Measurements from ENCODE around the gene KIAA1671. TPM values are rescaled to one million over a fixed set of nuclear protein-coding genes. Genes with fewer than 3 reads are reported as not detected.

The KIAA1671 gene
- total and polyA plus RNA-seq, 2 of the 4 experiments (the other 2 are of a cell fraction): 0.02 TPM; not detected in 1

DNA sequence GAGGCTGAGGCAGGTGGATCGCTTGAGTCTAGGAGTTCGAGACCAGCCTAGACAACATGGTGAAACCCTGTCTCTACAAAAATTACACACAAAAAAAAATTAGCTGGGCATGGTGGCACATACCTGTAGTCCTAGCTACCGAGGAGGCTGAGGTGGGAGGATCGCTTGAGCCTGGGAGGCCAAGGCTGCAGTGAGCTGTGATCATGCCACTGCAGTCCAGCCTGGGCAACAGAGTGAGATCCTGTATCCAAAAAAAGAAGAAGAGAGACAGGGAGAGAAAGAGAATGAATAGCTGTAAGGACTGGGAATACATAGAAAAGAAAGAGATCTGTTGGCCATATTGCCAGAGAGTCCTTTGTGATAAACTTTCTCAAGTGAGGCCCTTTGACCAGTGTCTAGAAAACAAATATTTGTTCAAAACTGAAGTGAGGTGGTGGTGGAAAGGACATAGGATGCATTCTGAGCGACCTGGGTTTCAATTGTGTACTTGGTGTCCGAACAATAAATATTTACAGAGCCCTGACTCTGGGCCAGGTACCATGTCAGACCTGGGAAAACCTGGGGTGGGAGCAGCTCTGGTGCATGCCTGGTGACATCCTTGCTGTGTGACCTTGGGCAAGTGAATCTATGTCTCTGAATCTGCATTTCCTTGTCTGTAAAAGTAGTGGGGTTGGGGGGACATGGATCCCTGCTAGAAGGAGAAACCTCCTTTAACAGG, 157.5 kb downstream of the KIAA1671 start:
- no peaks in the 10 kb centered on the region for H3K79me1 ChIP-seq (ENCODE audit: low read depth in 1 of 2, low read length in 2 of 2)
- ChIA-PET POLR2A (ENCODE audit: unreplicated experiment) (no interaction called here), CTCF (interaction anchor here (0.6 kb wide), 2 partner anchors 335 to 469 kb away, joined by 3 to 7 read pairs; no protein-coding TSS in a partner anchor)
- H2BK15ac ChIP-seq (ENCODE audit: low read depth, low read length): no peak overlapping the region
- H3K27me3 ChIP-seq (ENCODE audit: control insufficient read depth, insufficient read depth, low read length): peaks cover 11% of the 10 kb centered on the region
- no peak overlapping the region for H3K23ac ChIP-seq (ENCODE audit: low read depth, low read length)
- no peak overlapping the region for H3K14ac ChIP-seq (replicated peaks; ENCODE audit: low read depth, low read length)
- H3K9me3 ChIP-seq (ENCODE audit: control insufficient read depth, insufficient read depth, low read length): peaks cover 2% of the 10 kb centered on the region; the same call in 1 of the 2 replicates
- H3K27ac ChIP-seq (ENCODE audit: insufficient read depth, low read length): no peak overlapping the region
- no peak overlapping the region for H3K56ac ChIP-seq (ENCODE audit: extremely low read depth, insufficient read depth, low read length)
- H3K18ac ChIP-seq (ENCODE audit: low read depth, low read length): no peak overlapping the region
- H2BK5ac ChIP-seq (ENCODE audit: low read depth, low read length, poor library complexity, severe bottlenecking): no peak overlapping the region
- dilution Hi-C loops (cut with HindIII; ENCODE audit: low sequenced_read_pairs, unreplicated experiment) (no loop called here), in situ Hi-C loops (cut with MboI; ENCODE audit: low sequenced_read_pairs) (no loop called here), intact Hi-C loops (cut with micrococcal nuclease) (no loop called here)
- H4K20me1 ChIP-seq (ENCODE audit: insufficient read depth, low read length): no peaks in the 10 kb centered on the region
- H3K4me2 ChIP-seq (ENCODE audit: low read depth, low read length): no peak overlapping the region
- H3K9ac ChIP-seq (ENCODE audit: low read depth, low read length): no peak overlapping the region
- H2BK20ac ChIP-seq (ENCODE audit: low read depth, low read length): no peak overlapping the region
- BruUV-seq (replicated peaks): no TSS peak
- H3K4ac ChIP-seq (ENCODE audit: low read depth, low read length): no peak overlapping the region
- no peak for TF ChIP-seq MAZ (IDR thresholded peaks at IDR 0.05; ENCODE audit: borderline replicate concordance, low read depth, low read length)
- no peak for TF ChIP-seq RFX5 (IDR thresholded peaks at IDR 0.05; ENCODE audit: low read depth, low read length)
- TF ChIP-seq, protein P1, sequence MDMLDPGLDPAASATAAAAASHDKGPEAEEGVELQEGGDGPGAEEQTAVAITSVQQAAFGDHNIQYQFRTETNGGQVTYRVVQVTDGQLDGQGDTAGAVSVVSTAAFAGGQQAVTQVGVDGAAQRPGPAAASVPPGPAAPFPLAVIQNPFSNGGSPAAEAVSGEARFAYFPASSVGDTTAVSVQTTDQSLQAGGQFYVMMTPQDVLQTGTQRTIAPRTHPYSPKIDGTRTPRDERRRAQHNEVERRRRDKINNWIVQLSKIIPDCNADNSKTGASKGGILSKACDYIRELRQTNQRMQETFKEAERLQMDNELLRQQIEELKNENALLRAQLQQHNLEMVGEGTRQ (IDR thresholded peaks at IDR 0.05; ENCODE audit: low read depth, low read length): no peak
- no peak overlapping the region for H4K5ac ChIP-seq (ENCODE audit: low read depth, low read length)
- no peaks in the 10 kb centered on the region for H3K36me3 ChIP-seq (ENCODE audit: control insufficient read depth, insufficient read depth, low read length)
- no peak overlapping the region for H2BK120ac ChIP-seq (ENCODE audit: low read depth, low read length)
- ATAC-seq (ENCODE audit: low read depth) (no peak), DNase-seq (no peak)
- no CpG with 5 or more reads among the region's 6 CpGs for WGBS, 2 experiments (ENCODE audit: extremely low coverage in 2 of 2, insufficient read length in 1 of 2)
- no peak overlapping the region for H4K91ac ChIP-seq (ENCODE audit: insufficient read depth, low read depth, low read length)
- no peak overlapping the region for H2AK5ac ChIP-seq (ENCODE audit: low read depth, low read length)
- H2AFZ ChIP-seq (replicated peaks; ENCODE audit: low read length, poor library complexity): no peak overlapping the region
- no peaks in the 10 kb centered on the region; the same call in 1 of the 2 replicates for H3K4me1 ChIP-seq (ENCODE audit: control insufficient read depth, insufficient read depth, low read length)
- H3K9me1 ChIP-seq (ENCODE audit: insufficient read depth, low read length): no peaks in the 10 kb centered on the region
- no peak overlapping the region for H2AK9ac ChIP-seq (replicated peaks; ENCODE audit: low read depth, low read length, poor library complexity)
- H3K4me3 ChIP-seq (ENCODE audit: insufficient read depth, low read depth, low read length): no peak overlapping the region
- H4K8ac ChIP-seq (ENCODE audit: low read depth in 2 of 2, low read length in 2 of 2): no peak overlapping the region
